Measurements from ENCODE around the gene CACNA1S.

DNA sequence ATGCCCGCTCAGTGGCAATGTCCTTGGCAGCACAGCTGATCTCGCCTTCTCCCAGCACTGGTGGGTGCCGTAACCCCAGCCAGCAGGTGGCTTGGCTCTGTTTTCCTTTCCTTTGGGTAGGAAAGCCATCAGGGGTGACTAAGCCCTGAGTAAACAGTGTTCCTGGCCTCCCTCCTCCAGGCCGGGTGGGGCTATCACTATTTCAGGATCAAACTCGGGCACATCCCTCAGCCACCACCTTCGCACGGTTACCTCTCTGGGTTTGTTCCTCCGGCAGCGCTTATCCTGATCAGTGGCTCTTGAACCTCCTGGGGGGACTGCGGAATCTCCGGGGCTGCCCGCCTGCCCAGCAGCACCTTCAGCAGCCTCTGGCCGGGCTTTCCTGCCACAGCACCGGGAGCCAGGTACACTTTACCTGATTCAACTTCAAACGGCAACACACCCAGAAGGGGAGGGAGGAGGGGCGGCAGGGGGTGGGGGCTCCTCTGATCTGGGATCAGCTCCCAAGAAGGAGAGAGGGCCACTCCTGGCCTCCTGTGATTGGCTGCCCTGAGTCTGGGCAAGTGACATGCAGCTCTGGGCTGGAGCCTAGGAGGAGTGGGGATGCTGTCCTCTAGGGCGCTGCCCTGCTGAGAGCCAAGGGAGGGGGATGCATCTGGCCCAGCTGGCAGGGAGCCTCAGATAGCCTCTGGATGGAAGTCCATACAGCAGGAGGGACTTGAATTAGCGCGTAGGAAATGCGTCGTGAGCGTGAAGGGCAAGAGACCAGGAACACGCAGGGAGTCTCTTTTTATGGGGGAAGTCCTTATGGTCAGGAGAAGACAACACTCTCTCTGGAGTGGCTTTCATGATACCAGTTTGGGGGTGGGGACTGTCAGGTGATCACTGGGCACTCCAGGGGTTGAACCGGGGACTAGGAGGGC lies 14.9 kb upstream of the CACNA1S start, which contains the start of gene ASCL5:
- TF ChIP-seq CTCF (IDR thresholded peaks at IDR 0.05; ENCODE audit: poor library complexity): no peak
- no peak for TF ChIP-seq EZH2 (IDR thresholded peaks at IDR 0.05; ENCODE audit: borderline replicate concordance)

All from hepatocyte (in vitro differentiated cells).